Spleen (tissue), 11 donors: ENCODE data around the gene ZNF814. TPM values are rescaled to one million over a fixed set of nuclear protein-coding genes. Genes with fewer than 3 reads are reported as not detected.

ENCODE experiments used
- DNase-seq: peaks from one replicate; pipeline ENCODE4 v3.0.0-alpha.2; 2020
- H3K27ac ChIP-seq, 8 donors: fragments of 200-600 bp; sonication (generic) in 7 of 8; 1 replicate in 4 of 8; 2 replicates in 4 of 8; pipeline versions ENCODE4 v1.5.0 to v1.8.0; 2016 to 2021; ENCODE audit warnings: inconsistent platforms in 4 of 8, mild to moderate bottlenecking in 4 of 8, moderate library complexity in 1 of 8
- H3K27me3 ChIP-seq, 7 donors: fragments of 200-600 bp; sonication (generic) in 6 of 7; replicated peaks in 1 of 7; 1 replicate in 4 of 7; 2 replicates in 3 of 7; pipeline versions ENCODE4 v1.5.0 to v1.8.0; 2016 to 2021; ENCODE audit warnings: inconsistent platforms in 3 of 7, mild to moderate bottlenecking in 1 of 7
- H3K36me3 ChIP-seq, 6 donors: fragments of 200-600 bp; sonication (generic) in 5 of 6; 1 replicate in 4 of 6; 2 replicates in 2 of 6; pipeline versions ENCODE4 v1.5.0 to v1.8.0; 2016 to 2021; ENCODE audit warnings: inconsistent platforms in 2 of 6
- H3K4me1 ChIP-seq, 6 donors: fragments of 200-600 bp; sonication (generic) in 5 of 6; 1 replicate in 3 of 6; 2 replicates in 3 of 6; pipeline versions ENCODE4 v1.5.0 to v1.8.0; 2016 to 2021; ENCODE audit warnings: inconsistent platforms in 3 of 6
- H3K4me3 ChIP-seq, 8 donors: fragments of 200-600 bp; sonication (generic) in 7 of 8; 1 replicate in 4 of 8; 2 replicates in 4 of 8; pipeline versions ENCODE4 v1.5.0 to v1.8.0; 2016 to 2021; ENCODE audit warnings: inconsistent platforms in 4 of 8, mild to moderate bottlenecking in 4 of 8, moderate library complexity in 2 of 8
- H3K9me3 ChIP-seq, 8 donors: fragments of 200-600 bp; sonication (generic) in 7 of 8; 1 replicate in 4 of 8; 2 replicates in 4 of 8; pipeline versions ENCODE4 v1.5.0 to v1.8.0; 2016 to 2021; ENCODE audit warnings: inconsistent platforms in 4 of 8
- POLR2A ChIP-seq, 3 donors: fragments of 450-650 bp; IDR thresholded peaks; one replicate each; pipeline ENCODE4 v1.5.1; 2017; ENCODE audit warnings: antibody characterized with exemption in 3 of 3, mild to moderate bottlenecking in 1 of 3
- POLR2AphosphoS5 ChIP-seq, 3 donors: sonication (generic); formaldehyde crosslinking; IDR thresholded peaks; one replicate each; pipeline ENCODE4 v1.5.1; 2017; ENCODE audit warnings: antibody characterized with exemption in 3 of 3
- WGBS, 5 donors: extraction: QIAGEN DNeasy Blood & Tissue Kit in 3 of 5; methylation state at CpG; one replicate each; pipeline versions ENCODE4 v1.1.5 to v1.1.7; 2013 to 2018; 5-methylcytosine and 5-hydroxymethylcytosine counted together
- intact Hi-C: fragments of 100-400 bp; cut with DNase I; formaldehyde crosslinking; loops from one replicate; pipeline ENCODE4 v1.15.0; 2023; ENCODE audit warnings: low total_unique reads
- polyA plus RNA-seq, 3 donors: library from polyadenylated mRNA; stranded (reverse); fragments of 200-250 nt; gene quantifications; one replicate each; pipeline ENCODE4 v1.2.1, GENCODE V29; 2013
- total RNA-seq, 7 donors: library from RNA; depleted of rRNA in 3 of 7; stranded (reverse); fragments of >200 nt in 3 of 7; fragmentation: NEBNext Ultra II Directional in 4 of 7; extraction: Animal tissue kit (Norgen Biotek cat#: 25700) in 4 of 7; gene quantifications; one replicate each; pipeline versions ENCODE4 v1.1.0 to v1.2.1, GENCODE V29; 2016 to 2021
- TF ChIP-seq, protein P1 (sequence below), 11 experiments: fragments of 200-600 bp in 7 of 11; fragments of 450-650 bp in 4 of 11; sonication (generic) in 4 of 11; IDR thresholded peaks in 8 of 11; conservative IDR thresholded peaks in 3 of 11; 1 replicate in 7 of 11; 2 replicates in 4 of 11; pipeline versions ENCODE4 v1.4.0 to v1.8.0; 2016 to 2021; ENCODE audit warnings: antibody characterized with exemption in 11 of 11, inconsistent platforms in 4 of 11, mild to moderate bottlenecking in 1 of 11
- donor health status: healthy with polysubstance abuse.
- donor health status: DM: no; HTN: no; CAD: no; lungs with moderate emphysema.
- donor health status: DM: no; HTN: no; CAD: no.
- donor health status: Bipolar disorder and iron deficiency.
- donor health status: healthy.
- donor health status: DM: no; HTN: no; CAD: no.
- donor health status: DM: yes; HTN: yes; CAD: no.

ZNF814 gene
- total and polyA plus RNA-seq, 10 donors: 15.4 to 48.1 (median 30.7) TPM

- intact Hi-C loops: no loop called here
- TF ChIP-seq POLR2A (IDR thresholded peaks at IDR 0.05) (no peak), POLR2AphosphoS5 (IDR thresholded peaks at IDR 0.05) (no peak)
- TF ChIP-seq, protein P1, sequence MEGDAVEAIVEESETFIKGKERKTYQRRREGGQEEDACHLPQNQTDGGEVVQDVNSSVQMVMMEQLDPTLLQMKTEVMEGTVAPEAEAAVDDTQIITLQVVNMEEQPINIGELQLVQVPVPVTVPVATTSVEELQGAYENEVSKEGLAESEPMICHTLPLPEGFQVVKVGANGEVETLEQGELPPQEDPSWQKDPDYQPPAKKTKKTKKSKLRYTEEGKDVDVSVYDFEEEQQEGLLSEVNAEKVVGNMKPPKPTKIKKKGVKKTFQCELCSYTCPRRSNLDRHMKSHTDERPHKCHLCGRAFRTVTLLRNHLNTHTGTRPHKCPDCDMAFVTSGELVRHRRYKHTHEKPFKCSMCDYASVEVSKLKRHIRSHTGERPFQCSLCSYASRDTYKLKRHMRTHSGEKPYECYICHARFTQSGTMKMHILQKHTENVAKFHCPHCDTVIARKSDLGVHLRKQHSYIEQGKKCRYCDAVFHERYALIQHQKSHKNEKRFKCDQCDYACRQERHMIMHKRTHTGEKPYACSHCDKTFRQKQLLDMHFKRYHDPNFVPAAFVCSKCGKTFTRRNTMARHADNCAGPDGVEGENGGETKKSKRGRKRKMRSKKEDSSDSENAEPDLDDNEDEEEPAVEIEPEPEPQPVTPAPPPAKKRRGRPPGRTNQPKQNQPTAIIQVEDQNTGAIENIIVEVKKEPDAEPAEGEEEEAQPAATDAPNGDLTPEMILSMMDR (IDR thresholded peaks at IDR 0.05 in 8 of 11, conservative IDR thresholded peaks at IDR 0.05 in 3 of 11): no peak
- WGBS, 5 donors: 78 to 95% (median 82%) methylated on average over 7 of the region's 7 CpGs
Measured at GRCh38 chr19:57816652-57817051, 72.2 kb downstream of the ZNF814 start.

GRCh38 chr19:57815247-57816075 is 73.4 kb downstream of the ZNF814 start:
- Histone ChIP-seq H3K36me3 (peaks cover 0 to 21% (median 1%) of the 10 kb centered on the region in 6 donors), H3K4me3 (peak overlapping the region in 7 of 8 donors; percentile 72 to 96 (median 82)), H3K27ac (peak overlapping the region; percentile 57 to 92 (median 86)), H3K27me3 (no peaks in the 10 kb centered on the region), H3K9me3 (no peaks in the 10 kb centered on the region), H3K4me1 (peaks cover 11 to 59% (median 42%) of the 10 kb centered on the region in 6 donors)
- DNase-seq: no peak
- TF ChIP-seq POLR2AphosphoS5 (IDR thresholded peaks at IDR 0.05): no peak
- TF ChIP-seq, protein P1 (IDR thresholded peaks at IDR 0.05 in 8 of 11, conservative IDR thresholded peaks at IDR 0.05 in 3 of 11): no peak
- no peak for TF ChIP-seq POLR2A (IDR thresholded peaks at IDR 0.05)
- intact Hi-C loops: no loop called here
- WGBS, 5 donors: 87 to 93% (median 92%) methylated on average over 17 of the region's 17 CpGs

More at GRCh38 chr19:57816652-57817051, 72.2 kb downstream of the ZNF814 start:
- H3K9me3 ChIP-seq: no peaks in the 10 kb centered on the region
- no peak overlapping the region for H3K4me3 ChIP-seq
- H3K27me3 ChIP-seq: no peaks in the 10 kb centered on the region
- H3K27ac ChIP-seq: no peak overlapping the region
- peaks cover 0 to 11% (median 0%) of the 10 kb centered on the region in 6 donors for H3K36me3 ChIP-seq
- peaks cover 11 to 62% (median 50%) of the 10 kb centered on the region in 6 donors for H3K4me1 ChIP-seq
- DNase-seq: no peak

DNA sequence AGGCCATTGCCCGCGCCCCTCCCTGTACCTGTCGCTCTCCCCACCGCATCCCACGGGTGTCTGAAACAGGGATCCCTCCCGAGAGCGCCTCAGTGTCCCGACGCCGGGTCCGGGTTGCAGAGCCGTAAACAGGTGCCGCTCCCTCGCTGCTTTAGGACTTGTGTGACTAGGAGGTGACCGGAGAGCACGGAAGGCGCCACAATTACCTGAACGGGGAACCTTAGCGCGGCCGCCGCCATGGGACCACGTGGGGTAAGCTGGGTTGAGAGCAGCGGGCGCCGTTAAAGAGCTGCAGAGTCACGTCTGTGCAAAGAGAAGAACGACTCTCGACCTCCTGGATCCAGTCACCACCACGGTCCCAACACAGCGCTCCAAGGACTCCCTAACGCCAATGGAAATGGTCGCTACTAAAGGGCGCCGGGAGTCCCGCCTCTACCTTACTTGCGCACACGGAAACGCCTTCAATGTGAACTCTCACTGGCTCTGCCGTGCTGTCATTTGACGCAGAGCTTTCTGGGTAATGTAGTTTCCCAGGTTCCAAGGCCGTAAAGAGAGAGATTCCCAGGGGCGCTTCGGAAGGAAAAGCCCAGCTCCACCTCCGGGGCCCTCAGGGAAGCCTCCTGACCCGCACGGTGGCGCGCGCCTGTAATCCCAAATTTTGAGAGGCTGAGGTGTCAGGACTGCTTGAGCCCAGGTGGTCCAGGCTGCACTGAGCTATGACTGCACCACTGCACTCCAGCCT is 74.2 kb downstream of the ZNF814 start, which contains the start of gene ZNF552:
Gene ZNF552, minus strand, starts transcription at position 409 of the 742 bp plus-strand sequence. Its CDS starts 170 bp downstream, at position 239.
- H3K36me3 ChIP-seq: peaks cover 0 to 29% (median 6%) of the 10 kb centered on the region in 6 donors
- H3K9me3 ChIP-seq: no peaks in the 10 kb centered on the region
- WGBS, 5 donors: 0 to 1% (median 1%) methylated on average over 27 to 50 of the region's 50 CpGs
- H3K4me1 ChIP-seq: peaks cover 11 to 58% (median 38%) of the 10 kb centered on the region in 6 donors
- H3K4me3 ChIP-seq: peak within 1 kb of the TSS; percentile 46 to 96 (median 82)
- intact Hi-C loops: no loop called here
- DNase-seq: peak; percentile 93
- H3K27ac ChIP-seq: peak within 1 kb of the TSS; percentile 57 to 92 (median 86)
- TF ChIP-seq POLR2AphosphoS5 (IDR thresholded peaks at IDR 0.05) (peak; percentile 86 to 94 (median 91)), POLR2A (IDR thresholded peaks at IDR 0.05) (peak in 1 of 3 donors; percentile 60)
- TF ChIP-seq, protein P1 (IDR thresholded peaks at IDR 0.05 in 8 of 11, conservative IDR thresholded peaks at IDR 0.05 in 3 of 11): no peak
- no peaks in the 10 kb centered on the region for H3K27me3 ChIP-seq
